Measurements from ENCODE around the gene ESPN.

ESPN gene

GRCh38 chr1:6465461-6466005, 41.0 kb downstream of the ESPN start:
- no peak for DNase-seq (ENCODE audit: low read depth in 3 of 3)

DNA sequence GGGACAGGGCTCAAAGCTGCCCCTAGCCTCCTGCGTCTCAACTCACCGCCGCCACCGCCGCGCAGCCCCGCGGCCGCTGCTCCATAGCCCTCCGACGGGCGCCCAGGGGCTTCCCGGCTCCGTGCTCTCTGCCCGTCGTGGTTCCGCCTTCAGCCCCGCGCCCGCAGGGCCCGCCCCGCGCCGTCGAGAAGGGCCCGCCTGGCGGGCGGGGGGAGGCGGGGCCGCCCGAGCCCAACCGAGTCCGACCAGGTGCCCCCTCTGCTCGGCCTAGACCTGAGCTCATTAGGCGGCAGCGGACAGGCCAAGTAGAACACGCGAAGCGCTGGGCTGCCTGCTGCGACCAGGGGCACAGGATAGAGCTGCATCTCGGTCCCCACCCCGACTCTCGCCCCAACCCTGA, 41.4 kb downstream of the ESPN start, which contains the start of gene TNFRSF25:
TNFRSF25 (minus strand) TSS at position 151 of the 400 bp plus-strand sequence; CDS start at position 85, 66 bp downstream.
- DNase-seq (ENCODE audit: low read depth in 3 of 3) = no peak

- no peak for DNase-seq (ENCODE audit: low read depth in 3 of 3)
Observed at GRCh38 chr1:6466751-6467150, 42.2 kb downstream of the ESPN start.

DNA sequence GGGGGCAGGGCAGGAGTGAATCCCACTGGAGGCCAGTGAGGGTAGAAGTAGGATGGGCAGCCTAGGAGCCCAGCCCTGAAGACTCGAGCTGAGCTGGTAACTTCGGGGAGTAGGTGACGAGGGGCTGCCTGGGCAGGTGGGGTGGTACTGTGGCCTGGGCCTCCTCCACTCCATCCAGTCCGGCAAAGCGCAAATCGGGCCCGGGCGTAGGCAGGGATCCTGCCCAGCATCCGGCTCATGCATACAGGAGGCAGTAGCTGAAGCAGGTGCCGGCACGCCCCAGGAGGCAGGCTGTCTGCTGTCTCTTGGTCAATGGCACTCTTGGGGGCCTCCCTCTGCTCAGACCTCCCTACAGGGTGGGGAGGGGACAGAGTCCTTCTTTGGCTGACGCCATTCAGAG, 42.6 kb downstream of the ESPN start:
- no peak for DNase-seq (ENCODE audit: low read depth in 3 of 3)

- no peak for DNase-seq (ENCODE audit: low read depth in 3 of 3)
Observed at GRCh38 chr1:6467744-6468688, 43.4 kb downstream of the ESPN start.

DNA sequence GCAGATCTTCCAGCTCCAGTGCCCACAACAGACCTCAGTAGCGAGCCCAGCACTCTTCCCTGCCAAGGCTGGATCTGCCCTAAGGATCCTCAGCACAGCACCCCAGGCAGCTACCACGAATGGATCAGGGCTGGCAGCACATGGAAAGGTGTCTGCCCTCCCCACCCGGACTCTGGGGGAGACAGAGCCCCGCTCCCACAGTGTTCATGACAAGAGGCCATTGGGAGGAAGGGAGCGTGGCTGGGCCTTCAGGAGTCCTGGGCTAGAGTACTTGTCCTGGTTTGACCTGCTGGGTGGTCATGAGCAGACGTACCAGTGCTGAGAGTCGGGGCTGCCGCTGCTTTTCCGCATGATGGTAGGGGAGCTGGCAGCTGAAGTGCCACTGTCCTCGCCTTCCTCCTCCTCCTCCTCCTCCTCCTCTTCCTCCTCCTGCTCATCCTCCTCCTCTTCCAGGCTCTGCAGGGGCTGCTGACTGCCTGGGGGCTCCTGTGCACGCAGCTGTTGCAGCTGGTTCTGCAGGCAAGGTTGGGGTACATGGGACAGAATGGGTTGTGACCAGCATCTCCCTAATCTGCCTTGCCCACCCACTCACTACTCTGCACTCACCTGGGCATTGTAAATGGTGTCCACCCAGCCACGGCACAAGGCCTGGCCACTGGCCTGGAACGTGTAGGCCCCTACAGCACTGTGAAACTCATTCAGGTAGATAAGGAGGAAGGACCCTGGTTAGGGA, 44.3 kb downstream of the ESPN start:
- DNase-seq (ENCODE audit: low read depth in 3 of 3) = no peak

DNA sequence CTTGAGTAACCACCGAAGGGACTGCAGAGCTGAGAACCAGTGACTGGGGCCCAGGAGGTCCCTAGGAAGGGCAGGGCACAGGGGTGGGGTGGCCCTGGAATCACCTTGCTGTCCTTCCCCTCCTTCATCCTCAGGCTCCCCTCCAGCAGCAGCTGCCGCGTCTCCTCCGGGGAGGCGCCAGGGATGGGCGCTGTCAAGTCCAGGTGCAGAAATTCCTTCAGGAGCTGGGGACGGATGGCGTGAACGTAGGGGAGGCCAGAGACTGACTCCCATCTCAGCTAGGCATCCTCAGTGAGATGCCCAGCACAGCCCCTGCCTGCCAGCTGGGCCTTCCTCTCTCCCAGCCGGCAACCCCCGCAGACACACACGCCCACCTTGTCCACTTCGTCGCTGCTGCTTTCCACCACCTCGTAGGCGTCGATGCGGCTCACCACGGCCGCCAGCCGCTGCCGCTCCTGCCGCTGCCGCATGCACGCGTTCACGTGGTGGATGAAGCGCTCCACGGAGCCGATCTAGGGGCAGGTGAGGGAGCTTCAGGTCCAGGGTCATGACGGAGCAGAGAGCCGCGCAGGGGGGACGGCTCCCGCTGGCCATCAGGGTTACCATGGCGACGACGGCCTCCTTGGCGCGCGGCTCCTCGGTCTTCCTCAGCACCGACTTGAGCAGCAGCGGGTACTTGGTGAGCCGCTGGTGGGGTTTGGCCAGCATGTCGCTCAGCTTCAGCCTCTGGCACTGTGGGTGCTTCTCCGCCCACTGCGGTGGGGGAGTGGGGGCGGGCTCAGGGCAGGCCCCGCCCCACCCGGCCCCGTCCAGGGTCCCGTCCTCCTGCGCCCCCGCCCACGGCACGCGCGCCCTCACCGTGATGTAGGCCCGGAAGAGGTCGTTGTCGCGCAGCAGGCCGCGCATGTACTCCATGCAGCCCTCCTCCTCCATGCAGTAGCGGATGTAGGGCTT, 45.8 kb downstream of the ESPN start:
- DNase-seq (ENCODE audit: low read depth in 3 of 3) = no peak

DNA sequence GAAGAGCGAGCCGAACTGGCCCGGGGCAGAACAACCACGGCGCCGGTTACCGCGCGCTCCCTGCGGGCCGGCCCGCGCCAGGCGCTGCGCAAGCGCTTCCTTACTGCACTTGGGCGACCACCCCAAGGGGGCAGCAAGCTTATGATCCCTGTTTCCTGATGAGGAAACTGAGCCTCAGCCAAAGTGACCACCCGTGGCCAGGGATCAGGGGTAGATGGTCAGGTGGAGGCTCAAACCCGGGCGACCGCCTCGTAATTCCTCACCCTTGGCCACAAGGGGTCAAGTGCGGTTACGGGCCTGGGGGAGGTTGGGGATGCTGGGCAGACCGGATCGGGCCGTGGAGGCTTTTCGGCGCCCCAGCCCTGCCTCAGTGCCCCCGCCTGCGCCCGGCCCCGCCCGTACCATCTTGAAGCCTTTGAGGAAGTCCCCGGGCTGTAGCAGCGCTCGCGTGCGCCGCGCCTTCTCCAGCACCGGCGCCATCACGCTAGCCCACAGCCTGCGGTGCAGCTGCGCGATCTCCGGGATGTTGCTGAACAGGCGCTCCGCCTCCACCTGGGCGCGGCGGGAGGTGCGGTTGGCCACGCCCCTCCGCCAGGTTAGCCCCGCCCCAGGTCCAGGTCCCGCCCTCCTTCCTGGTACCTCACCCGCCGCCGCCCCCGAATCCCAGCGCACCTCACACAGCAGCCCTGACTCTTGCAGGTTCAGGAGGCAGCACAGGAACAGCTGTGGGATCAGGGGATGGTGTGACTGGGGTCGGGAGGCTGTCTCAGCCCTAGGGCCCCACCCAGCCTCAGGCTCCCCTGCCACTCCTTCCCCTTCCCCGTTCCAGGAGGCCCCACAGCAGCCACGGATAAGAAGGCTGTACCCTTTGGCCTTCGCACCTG, 46.8 kb downstream of the ESPN start:
- no peak for DNase-seq (ENCODE audit: low read depth in 3 of 3)

GRCh38 chr1:6471970-6472368, 47.4 kb downstream of the ESPN start:
- DNase-seq (ENCODE audit: low read depth in 3 of 3) = no peak

DNA sequence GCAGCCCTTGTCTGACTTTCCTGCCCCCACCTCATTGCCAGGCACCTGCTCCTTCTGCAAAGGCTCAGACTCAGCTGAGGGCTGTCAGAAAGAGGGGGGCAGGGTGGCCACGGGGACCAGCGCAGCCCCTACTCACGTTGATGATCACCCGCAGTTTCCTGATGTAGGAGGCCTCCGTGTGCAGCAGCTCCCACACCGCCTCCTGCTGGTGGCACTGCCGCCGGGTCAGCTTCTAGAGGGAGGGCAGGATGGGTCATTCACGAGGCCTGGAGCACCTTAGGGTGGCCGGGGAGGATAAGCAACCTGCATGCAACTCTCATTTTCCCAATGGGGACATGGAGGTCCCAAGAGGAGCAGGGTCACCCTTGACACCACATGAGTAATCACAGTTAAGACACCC, 47.8 kb downstream of the ESPN start:
- DNase-seq (ENCODE audit: low read depth in 3 of 3) = no peak

DNA sequence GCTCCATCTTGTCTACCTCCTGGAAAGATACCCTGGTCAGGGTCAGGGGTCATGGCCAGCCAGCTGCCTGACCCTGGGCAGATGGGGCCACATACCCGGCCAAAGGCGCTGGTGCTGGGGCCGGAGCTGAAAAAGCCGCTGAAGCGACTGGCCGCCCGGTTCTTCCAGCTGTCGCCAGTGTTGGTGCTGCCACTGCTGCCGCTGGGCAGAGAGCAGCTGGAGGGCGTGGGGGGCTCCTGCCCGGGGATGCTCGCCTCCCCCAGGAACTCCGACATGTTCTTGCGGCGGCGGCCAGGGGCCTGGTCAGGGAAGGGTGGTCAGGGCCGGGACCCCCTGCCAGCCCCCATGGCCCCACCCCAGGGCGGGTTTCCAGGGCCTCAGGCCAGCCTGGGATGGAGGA, 48.6 kb downstream of the ESPN start:
- no peak for DNase-seq (ENCODE audit: low read depth in 3 of 3)

DNA sequence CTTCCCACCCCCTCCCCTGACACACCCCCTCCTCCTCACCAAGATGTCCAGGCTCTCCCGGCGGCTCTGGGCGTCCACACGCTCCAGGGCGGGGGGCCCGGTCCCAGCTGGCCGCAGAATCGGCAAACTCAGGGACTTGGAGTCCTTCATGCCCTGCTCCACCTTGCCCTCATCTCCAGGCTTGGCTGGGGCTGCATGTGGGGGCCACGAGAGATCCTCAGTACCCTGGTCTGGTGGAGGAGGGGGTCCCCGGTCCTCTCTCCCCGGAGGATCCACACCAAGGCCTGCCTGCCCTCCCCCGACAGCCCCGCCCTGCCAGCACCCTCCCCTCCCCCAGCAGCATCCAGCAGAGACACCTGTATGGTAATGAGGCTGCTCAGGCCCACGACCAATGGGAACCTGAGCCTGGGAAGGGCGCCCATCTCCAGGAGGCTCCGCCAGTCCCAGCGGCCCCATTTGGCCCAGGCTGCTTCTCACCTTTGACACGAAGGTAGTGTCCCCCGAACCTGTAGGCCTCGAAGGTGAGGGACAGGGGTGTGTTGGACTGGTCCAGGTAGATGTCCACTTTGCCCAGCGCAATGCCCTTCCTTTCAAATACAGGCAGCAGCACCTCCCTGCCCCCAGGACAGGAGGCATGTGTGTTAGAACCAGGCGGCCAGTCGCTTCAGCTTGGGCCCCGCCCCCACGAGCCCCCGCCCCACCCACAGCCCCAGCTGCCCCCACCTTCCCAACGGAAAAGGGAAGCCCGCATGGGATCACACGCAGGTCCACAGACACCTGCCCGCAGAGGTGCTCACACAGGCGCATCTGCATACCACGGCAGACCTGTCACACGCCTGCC, 49.6 kb downstream of the ESPN start:
- DNase-seq (ENCODE audit: low read depth in 3 of 3) = no peak

DNA sequence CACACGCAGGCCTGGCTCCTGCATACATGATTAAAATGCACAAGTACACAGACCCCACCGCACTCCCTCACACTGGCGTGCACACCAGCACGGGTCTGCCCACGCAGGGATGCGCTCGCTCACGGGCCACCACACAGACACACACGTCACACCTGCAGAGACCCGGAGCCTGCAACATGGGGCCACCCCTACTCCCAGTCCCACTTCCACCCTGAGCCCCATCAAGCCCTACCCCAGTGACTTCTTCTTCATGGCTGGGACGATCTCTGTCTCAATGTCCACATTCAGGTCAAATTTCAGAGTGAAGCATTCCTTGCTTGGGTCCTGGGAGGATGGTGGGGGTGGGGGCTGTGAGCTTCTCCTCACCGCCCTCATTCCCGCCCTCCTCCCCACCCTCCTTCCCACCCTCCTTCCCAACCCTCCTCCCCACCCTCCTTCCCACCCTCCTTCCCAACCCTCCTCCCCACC, 50.3 kb downstream of the ESPN start:
- no peak for DNase-seq (ENCODE audit: low read depth in 3 of 3)

- peak in 2 of 3 donors; percentile 60 to 65 for DNase-seq (ENCODE audit: low read depth in 3 of 3)
Observed at GRCh38 chr1:6475381-6476133, 51.0 kb downstream of the ESPN start.

DNA sequence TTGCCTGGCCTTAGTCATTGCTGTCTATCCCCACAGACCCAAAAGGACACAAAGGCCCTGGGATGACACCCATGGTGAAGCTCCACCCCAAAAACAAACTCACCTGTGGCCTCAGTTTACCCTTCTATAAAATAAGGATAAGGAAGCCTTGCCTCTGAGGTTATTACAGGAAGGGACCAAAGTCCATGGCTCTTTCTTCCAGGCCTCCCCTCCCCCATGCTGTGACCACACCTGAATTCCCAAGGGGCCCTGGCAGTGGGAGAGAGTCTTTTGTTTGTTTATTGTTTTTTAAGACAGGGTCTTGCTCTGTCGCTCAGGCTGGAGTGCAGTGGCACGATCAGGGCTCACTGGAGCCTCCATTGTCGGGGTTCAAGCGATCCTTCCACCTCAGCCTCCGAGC, 51.9 kb downstream of the ESPN start:
- DNase-seq (ENCODE audit: low read depth in 3 of 3) = no peak

- no peak for DNase-seq (ENCODE audit: low read depth in 3 of 3)
Observed at GRCh38 chr1:6477039-6477820, 52.7 kb downstream of the ESPN start.

DNA sequence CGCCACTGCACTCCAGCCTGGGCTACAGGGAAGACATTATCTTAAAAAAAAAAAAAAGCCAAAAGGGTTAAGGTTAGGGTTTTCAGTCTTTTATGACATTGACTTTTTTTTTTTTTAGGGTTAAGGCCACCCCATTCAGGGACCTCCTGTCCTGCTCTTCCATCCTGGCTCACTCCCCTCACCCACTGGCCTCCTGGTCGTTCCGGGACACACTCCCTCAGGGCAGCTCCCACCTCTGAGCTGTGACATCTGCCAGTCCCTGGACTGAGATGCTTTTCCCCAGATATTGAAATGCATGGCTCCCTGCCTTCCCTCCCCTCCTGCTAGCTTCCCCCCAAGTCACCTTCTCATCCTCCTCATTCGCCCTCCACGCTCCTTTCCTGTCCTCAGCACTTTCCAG, 57.2 kb downstream of the ESPN start:
- DNase-seq (ENCODE audit: low read depth in 3 of 3) = no peak
